H9 (cell line): ENCODE results near the gene SIL1. TPM values are rescaled to one million over a fixed set of nuclear protein-coding genes. Genes with fewer than 3 reads are reported as not detected.

Experiments used
- DNase-seq: peaks from one replicate; pipeline ENCODE4 v3.0.0-alpha.2; 2017
- H2AFZ ChIP-seq: one replicate; pipeline ENCODE4 v1.6.1; 2013; ENCODE audit warnings: mild to moderate bottlenecking, low read length, control low read depth, moderate library complexity
- H2AK5ac ChIP-seq: 2 replicates; pipeline ENCODE4 v1.6.1; 2013; ENCODE audit warnings: low read length, control low read depth, mixed read lengths; ENCODE audit not compliant: insufficient read length
- H2BK120ac ChIP-seq: one replicate; pipeline ENCODE4 v1.6.1; 2013; ENCODE audit warnings: low read depth, mild to moderate bottlenecking, low read length, control low read depth, inconsistent platforms; ENCODE audit not compliant: poor library complexity, severe bottlenecking
- H2BK12ac ChIP-seq: 2 replicates; pipeline ENCODE4 v1.6.1; 2013; ENCODE audit warnings: low read length, control low read depth, mixed read lengths, low read depth; ENCODE audit not compliant: insufficient read length
- H2BK15ac ChIP-seq: 2 replicates; pipeline ENCODE4 v1.6.1; 2013; ENCODE audit warnings: low read depth, low read length, control low read depth
- H2BK20ac ChIP-seq: one replicate; pipeline ENCODE4 v1.6.1; 2013; ENCODE audit warnings: low read depth, mild to moderate bottlenecking, low read length, control low read depth, inconsistent platforms; ENCODE audit not compliant: poor library complexity, severe bottlenecking
- H2BK5ac ChIP-seq: 2 replicates; pipeline ENCODE4 v1.6.1; 2013; ENCODE audit warnings: low read length, control low read depth, mixed read lengths; ENCODE audit not compliant: insufficient read length
- H3K14ac ChIP-seq: 2 replicates; pipeline ENCODE4 v1.6.1; 2013; ENCODE audit warnings: low read length, control low read depth; ENCODE audit not compliant: insufficient read depth
- H3K18ac ChIP-seq: 2 replicates; pipeline ENCODE4 v1.6.1; 2013; ENCODE audit warnings: low read depth, mild to moderate bottlenecking, mixed read lengths, low read length, control low read depth; ENCODE audit not compliant: insufficient read length
- H3K23ac ChIP-seq: 2 replicates; pipeline ENCODE4 v1.6.1; 2013; ENCODE audit warnings: low read length, control low read depth, mixed read lengths, low read depth; ENCODE audit not compliant: insufficient read length
- H3K23me2 ChIP-seq: 2 replicates; pipeline ENCODE4 v1.6.1; 2013; ENCODE audit warnings: low read depth, mild to moderate bottlenecking, mixed read lengths, low read length, control low read depth; ENCODE audit not compliant: insufficient read length, poor library complexity, severe bottlenecking
- H3K27ac ChIP-seq: 2 replicates; pipeline ENCODE4 v1.5.1; 2013; ENCODE audit warnings: low read length, control low read depth, mixed read lengths, low read depth; ENCODE audit not compliant: insufficient read length
- H3K27me3 ChIP-seq: 2 replicates; pipeline ENCODE4 v1.6.1; 2013; ENCODE audit warnings: low read length, control low read depth, inconsistent platforms; ENCODE audit not compliant: insufficient read depth
- H3K4ac ChIP-seq: 2 replicates; pipeline ENCODE4 v1.6.1; 2013; ENCODE audit warnings: low read depth, mild to moderate bottlenecking, control low read depth, inconsistent platforms, low read length, moderate library complexity
- H3K4me1 ChIP-seq: 2 replicates; pipeline ENCODE4 v1.6.1; 2013; ENCODE audit warnings: low read length, control low read depth, inconsistent platforms; ENCODE audit not compliant: insufficient read depth
- H3K4me2 ChIP-seq: 2 replicates; pipeline ENCODE4 v1.6.1; 2013; ENCODE audit warnings: low read length, control low read depth, mixed read lengths; ENCODE audit not compliant: insufficient read length, insufficient read depth
- H3K56ac ChIP-seq: 2 replicates; pipeline ENCODE4 v1.6.1; 2013; ENCODE audit warnings: low read depth, mild to moderate bottlenecking, mixed read lengths, low read length, control low read depth; ENCODE audit not compliant: insufficient read length
- H3K79me1 ChIP-seq: 2 replicates; pipeline ENCODE4 v1.6.1; 2013; ENCODE audit warnings: low read depth, mild to moderate bottlenecking, moderate library complexity, low read length, control low read depth, inconsistent platforms; ENCODE audit not compliant: insufficient read depth, poor library complexity, severe bottlenecking
- H3K79me2 ChIP-seq: 2 replicates; pipeline ENCODE4 v1.6.1; 2013; ENCODE audit warnings: low read length, control low read depth, inconsistent platforms; ENCODE audit not compliant: insufficient read depth
- H3K9ac ChIP-seq: 2 replicates; pipeline ENCODE4 v1.6.1; 2013; ENCODE audit warnings: low read length, control low read depth, mixed read lengths; ENCODE audit not compliant: insufficient read length; ENCODE audit errors: extremely low read depth
- H3K9me3 ChIP-seq: one replicate; pipeline ENCODE4 v1.6.1; 2013; ENCODE audit warnings: low read depth, low read length, inconsistent platforms; ENCODE audit not compliant: control insufficient read depth
- H3T11ph ChIP-seq: one replicate; pipeline ENCODE4 v1.6.1; 2013; ENCODE audit warnings: mild to moderate bottlenecking, low read length, control low read depth, inconsistent platforms
- H4K20me1 ChIP-seq: one replicate; pipeline ENCODE4 v1.6.1; 2013; ENCODE audit not compliant: control insufficient read depth, insufficient read length, insufficient read depth
- H4K5ac ChIP-seq: 2 replicates; pipeline ENCODE4 v1.6.1; 2013; ENCODE audit warnings: low read depth, mild to moderate bottlenecking, mixed read lengths, low read length, control low read depth; ENCODE audit not compliant: insufficient read length
- H4K8ac ChIP-seq: replicated peaks from 2 replicates; pipeline ENCODE4 v1.6.1; 2013; ENCODE audit warnings: low read length, control low read depth, mixed read lengths, low read depth; ENCODE audit not compliant: insufficient read length
- H4K91ac ChIP-seq: 2 replicates; pipeline ENCODE4 v1.6.1; 2013; ENCODE audit warnings: low read depth, mild to moderate bottlenecking, moderate library complexity, mixed read lengths, low read length, control low read depth; ENCODE audit not compliant: insufficient read length
- H3K27ac Mint-ChIP-seq, 3 experiments: 2 replicates in 2 of 3; 3 replicates in 1 of 3; pipeline ENCODE4 v1.8.0; 2020 to 2021; ENCODE audit warnings: mixed read lengths in 3 of 3, mild to moderate bottlenecking in 1 of 3, moderate library complexity in 1 of 3
- H3K27me3 Mint-ChIP-seq: 2 replicates; pipeline ENCODE4 v1.8.0; 2021; ENCODE audit warnings: low read depth, mild to moderate bottlenecking, moderate library complexity, mixed read lengths
- H3K36me3 Mint-ChIP-seq, 3 experiments: 2 replicates in 2 of 3; 3 replicates in 1 of 3; pipeline ENCODE4 v1.8.0; 2020 to 2021; ENCODE audit warnings: low read depth in 3 of 3, mixed read lengths in 3 of 3; ENCODE audit not compliant: insufficient read depth in 1 of 3
- H3K4me1 Mint-ChIP-seq, 2 experiments: 2 replicates each; pipeline ENCODE4 v1.8.0; 2020; ENCODE audit warnings: mixed read lengths in 2 of 2
- H3K4me3 Mint-ChIP-seq, 2 experiments: 2 replicates in 1 of 2; 3 replicates in 1 of 2; pipeline ENCODE4 v1.8.0; 2020 to 2021; ENCODE audit warnings: mild to moderate bottlenecking in 2 of 2, mixed read lengths in 2 of 2, moderate library complexity in 1 of 2
- H3K9me3 Mint-ChIP-seq, 2 experiments: 2 replicates in 1 of 2; 3 replicates in 1 of 2; pipeline ENCODE4 v1.8.0; 2020; ENCODE audit warnings: mild to moderate bottlenecking in 2 of 2, mixed read lengths in 2 of 2, moderate library complexity in 1 of 2
- WGBS: extraction: QIAGEN DNeasy Blood & Tissue Kit; methylation state at CpG from one replicate; pipeline ENCODE4 v1.1.7; 2013; ENCODE audit warnings: missing lambda C conversion rate, low lambda C conversion rate, mixed read lengths; ENCODE audit not compliant: insufficient read length; ENCODE audit errors: extremely low coverage; 5-methylcytosine and 5-hydroxymethylcytosine counted together
- total RNA-seq: library from RNA; stranded (reverse); gene quantifications from 2 replicates; pipeline ENCODE4 v1.2.1, GENCODE V29; 2021
- TF ChIP-seq, protein P1 (sequence below): fragments of 200-600 bp; sonication (generic); conservative IDR thresholded peaks from 3 replicates; pipeline ENCODE4 v1.8.0; 2021; ENCODE audit warnings: antibody characterized with exemption, mild to moderate bottlenecking

The SIL1 gene
- total RNA-seq, 1 experiment from 2014 or later = 10.6 TPM

GRCh38 chr5:139232147-139232724 lies 34.1 kb upstream of the SIL1 start:
- no peak overlapping the region for H2BK20ac ChIP-seq
- H3K23me2 ChIP-seq = no peaks in the 10 kb centered on the region
- H3K27me3 ChIP-seq = no peaks in the 10 kb centered on the region
- H2BK5ac ChIP-seq = no peak overlapping the region
- H4K91ac ChIP-seq = no peak overlapping the region
- no peak overlapping the region for H3K56ac ChIP-seq
- no peaks in the 10 kb centered on the region for H3K9me3 ChIP-seq
- H3K4ac ChIP-seq = no peak overlapping the region
- H3K9ac ChIP-seq = no peak overlapping the region
- no peaks in the 10 kb centered on the region for H3K4me1 ChIP-seq
- H3K79me2 ChIP-seq = no peaks in the 10 kb centered on the region
- no peak for DNase-seq
- WGBS = no CpG with 5 or more reads among the region's 6 CpGs
- H2AK5ac ChIP-seq = no peak overlapping the region
- H4K5ac ChIP-seq = no peak overlapping the region
- H2BK12ac ChIP-seq = no peak overlapping the region
- H4K20me1 ChIP-seq = no peaks in the 10 kb centered on the region
- H2BK120ac ChIP-seq = no peak overlapping the region
- no peak overlapping the region for H2AFZ ChIP-seq
- H3K4me2 ChIP-seq = no peak overlapping the region
- H3K18ac ChIP-seq = no peak overlapping the region
- H3T11ph ChIP-seq = no peak overlapping the region
- H2BK15ac ChIP-seq = no peak overlapping the region
- no peak overlapping the region for H3K27ac ChIP-seq
- no peak overlapping the region for H4K8ac ChIP-seq
- Mint-ChIP-seq H3K36me3 (peaks cover 0 to 3% (median 0%) of the 10 kb centered on the region in 3 experiments; a peak in 2 of 7 replicates), H3K9me3 (peaks cover 3 to 4% of the 10 kb centered on the region in 2 experiments; a peak in 3 of 5 replicates), H3K27ac (peak overlapping the region in 2 of 3 experiments; percentile 1 to 57; a peak in 1 of 7 replicates), H3K27me3 (no peaks in the 10 kb centered on the region), H3K4me1 (peaks cover 0 to 4% of the 10 kb centered on the region in 2 experiments; a peak in 1 of 4 replicates), H3K4me3 (no peak overlapping the region)
- no peaks in the 10 kb centered on the region for H3K79me1 ChIP-seq
- no peak overlapping the region for H3K23ac ChIP-seq
- TF ChIP-seq, protein P1, sequence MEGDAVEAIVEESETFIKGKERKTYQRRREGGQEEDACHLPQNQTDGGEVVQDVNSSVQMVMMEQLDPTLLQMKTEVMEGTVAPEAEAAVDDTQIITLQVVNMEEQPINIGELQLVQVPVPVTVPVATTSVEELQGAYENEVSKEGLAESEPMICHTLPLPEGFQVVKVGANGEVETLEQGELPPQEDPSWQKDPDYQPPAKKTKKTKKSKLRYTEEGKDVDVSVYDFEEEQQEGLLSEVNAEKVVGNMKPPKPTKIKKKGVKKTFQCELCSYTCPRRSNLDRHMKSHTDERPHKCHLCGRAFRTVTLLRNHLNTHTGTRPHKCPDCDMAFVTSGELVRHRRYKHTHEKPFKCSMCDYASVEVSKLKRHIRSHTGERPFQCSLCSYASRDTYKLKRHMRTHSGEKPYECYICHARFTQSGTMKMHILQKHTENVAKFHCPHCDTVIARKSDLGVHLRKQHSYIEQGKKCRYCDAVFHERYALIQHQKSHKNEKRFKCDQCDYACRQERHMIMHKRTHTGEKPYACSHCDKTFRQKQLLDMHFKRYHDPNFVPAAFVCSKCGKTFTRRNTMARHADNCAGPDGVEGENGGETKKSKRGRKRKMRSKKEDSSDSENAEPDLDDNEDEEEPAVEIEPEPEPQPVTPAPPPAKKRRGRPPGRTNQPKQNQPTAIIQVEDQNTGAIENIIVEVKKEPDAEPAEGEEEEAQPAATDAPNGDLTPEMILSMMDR = no peak
- H3K14ac ChIP-seq = no peak overlapping the region
